ENCODE results near the gene PTPRT.

DNA sequence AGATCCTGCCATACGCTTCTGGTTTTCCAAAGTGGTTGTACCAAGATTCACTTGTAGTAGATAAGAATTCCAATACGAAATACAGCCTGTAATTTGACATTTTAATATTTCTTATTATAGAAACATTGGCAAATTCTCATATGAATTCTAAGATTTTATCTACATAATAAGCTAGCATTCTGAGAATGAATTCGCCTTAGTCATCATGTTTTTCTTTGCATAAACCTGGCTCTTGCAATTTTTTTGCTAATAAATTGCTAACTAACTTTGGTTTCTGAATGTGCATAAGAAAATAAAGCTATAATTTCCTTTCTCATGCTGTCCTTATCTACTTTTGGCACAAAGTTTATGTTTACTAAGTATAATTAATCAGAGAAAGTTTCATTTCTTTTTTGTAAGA, 673.0 kb downstream of the PTPRT start:
- no peak for TF ChIP-seq EZH2 (IDR thresholded peaks at IDR 0.05; ENCODE audit: borderline replicate concordance, low read depth, low read length, poor library complexity, severe bottlenecking)
- TF ChIP-seq, protein P1, sequence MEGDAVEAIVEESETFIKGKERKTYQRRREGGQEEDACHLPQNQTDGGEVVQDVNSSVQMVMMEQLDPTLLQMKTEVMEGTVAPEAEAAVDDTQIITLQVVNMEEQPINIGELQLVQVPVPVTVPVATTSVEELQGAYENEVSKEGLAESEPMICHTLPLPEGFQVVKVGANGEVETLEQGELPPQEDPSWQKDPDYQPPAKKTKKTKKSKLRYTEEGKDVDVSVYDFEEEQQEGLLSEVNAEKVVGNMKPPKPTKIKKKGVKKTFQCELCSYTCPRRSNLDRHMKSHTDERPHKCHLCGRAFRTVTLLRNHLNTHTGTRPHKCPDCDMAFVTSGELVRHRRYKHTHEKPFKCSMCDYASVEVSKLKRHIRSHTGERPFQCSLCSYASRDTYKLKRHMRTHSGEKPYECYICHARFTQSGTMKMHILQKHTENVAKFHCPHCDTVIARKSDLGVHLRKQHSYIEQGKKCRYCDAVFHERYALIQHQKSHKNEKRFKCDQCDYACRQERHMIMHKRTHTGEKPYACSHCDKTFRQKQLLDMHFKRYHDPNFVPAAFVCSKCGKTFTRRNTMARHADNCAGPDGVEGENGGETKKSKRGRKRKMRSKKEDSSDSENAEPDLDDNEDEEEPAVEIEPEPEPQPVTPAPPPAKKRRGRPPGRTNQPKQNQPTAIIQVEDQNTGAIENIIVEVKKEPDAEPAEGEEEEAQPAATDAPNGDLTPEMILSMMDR (conservative IDR thresholded peaks at IDR 0.05; ENCODE audit: low read depth, low read length): no peak
